M059J (cell line): ENCODE results near the gene HOMER2. TPM values are rescaled to one million over a fixed set of nuclear protein-coding genes. Genes with fewer than 3 reads are reported as not detected.
A peak's percentile ranks its signal among the peaks of the same experiment; 100 is the strongest.
"Not testable (repeated sequence)": the region's sequence is repeated elsewhere in the genome, so short reads cannot be mapped to it uniquely, and the experiment has no call there.

Experiments
- DNase-seq: peaks from one replicate; pipeline ENCODE4 v3.0.0-alpha.2; 2012; ENCODE audit warnings: low read depth
- total RNA-seq: library from RNA; depleted of rRNA; stranded (reverse); fragments of >200 nt; shearing (Covaris generic); gene quantifications from 2 replicates; pipeline ENCODE4 v1.2.3, GENCODE V29; 2014; rRNA removed

Gene HOMER2
- total RNA-seq = 5.5 and 7.6 TPM in 2 replicates

DNA sequence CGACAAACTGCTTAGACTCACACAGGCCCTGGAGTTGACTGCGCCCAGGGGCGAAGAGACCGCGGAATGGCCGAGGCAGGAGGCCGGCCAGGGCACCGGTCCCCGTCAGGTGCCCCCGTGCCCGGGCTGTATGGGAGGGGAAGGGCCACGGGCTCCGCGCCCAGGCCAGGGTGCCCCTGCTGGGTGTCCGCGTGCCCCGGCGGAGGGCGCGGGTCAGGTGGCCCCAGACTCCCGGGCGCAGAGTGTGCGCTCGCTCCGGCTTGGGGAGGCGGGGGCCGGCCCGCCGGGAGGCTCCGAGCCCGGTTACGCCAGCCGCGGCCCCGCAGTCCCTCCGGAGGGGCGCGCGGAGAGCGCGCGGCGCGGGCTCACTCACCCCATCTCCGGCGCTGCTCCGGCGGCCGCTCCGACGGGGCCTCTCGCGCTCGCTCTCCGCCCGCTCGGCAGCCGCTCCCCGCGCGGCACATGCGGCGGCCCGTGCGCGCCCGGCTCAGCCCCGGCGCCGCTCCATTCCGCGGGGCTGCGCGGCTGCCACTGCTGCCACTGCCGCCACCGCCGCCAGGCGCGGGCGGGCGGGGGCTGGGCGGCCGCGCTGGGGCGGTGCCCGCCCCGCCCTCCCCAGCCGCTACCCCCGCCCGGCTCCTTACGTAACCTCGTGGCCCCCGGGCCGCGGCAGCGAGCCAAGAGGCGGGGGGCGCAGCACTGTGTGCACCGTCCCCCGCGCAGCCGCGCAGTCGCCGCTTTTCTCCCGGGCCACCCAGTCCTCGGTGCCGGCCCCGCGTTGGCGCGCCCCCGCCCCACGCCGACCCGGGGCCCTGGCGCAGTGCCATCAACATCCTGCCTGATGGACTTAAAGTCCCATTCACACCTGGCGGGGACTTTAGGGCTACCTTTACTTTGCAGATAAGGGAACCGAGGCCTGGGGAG lies at the start of gene HOMER2:
Gene HOMER2 (minus strand): TSS at position 563 of the 924 bp plus-strand sequence. CDS start 185 bp downstream, at position 378.
- DNase-seq = peak; percentile 11

DNA sequence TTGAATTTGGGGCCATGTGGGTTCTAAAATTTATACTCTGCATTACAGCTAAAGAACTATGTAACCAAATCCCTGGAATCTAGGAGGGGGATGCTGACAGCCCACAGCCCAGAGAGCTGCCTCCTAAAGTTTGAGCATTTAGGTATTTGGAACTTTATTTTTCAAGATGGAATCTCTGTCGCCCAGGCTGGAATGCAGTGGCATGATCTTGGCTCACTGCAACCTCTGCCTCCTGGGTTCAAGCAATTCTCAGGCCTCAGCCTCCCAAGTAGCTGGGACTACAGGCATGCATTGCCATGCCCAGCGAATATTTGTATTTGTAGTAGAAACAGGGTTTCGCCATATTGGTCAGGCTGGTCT lies 48.1 kb upstream of the HOMER2 start:
- not testable (repeated sequence) for DNase-seq

DNA sequence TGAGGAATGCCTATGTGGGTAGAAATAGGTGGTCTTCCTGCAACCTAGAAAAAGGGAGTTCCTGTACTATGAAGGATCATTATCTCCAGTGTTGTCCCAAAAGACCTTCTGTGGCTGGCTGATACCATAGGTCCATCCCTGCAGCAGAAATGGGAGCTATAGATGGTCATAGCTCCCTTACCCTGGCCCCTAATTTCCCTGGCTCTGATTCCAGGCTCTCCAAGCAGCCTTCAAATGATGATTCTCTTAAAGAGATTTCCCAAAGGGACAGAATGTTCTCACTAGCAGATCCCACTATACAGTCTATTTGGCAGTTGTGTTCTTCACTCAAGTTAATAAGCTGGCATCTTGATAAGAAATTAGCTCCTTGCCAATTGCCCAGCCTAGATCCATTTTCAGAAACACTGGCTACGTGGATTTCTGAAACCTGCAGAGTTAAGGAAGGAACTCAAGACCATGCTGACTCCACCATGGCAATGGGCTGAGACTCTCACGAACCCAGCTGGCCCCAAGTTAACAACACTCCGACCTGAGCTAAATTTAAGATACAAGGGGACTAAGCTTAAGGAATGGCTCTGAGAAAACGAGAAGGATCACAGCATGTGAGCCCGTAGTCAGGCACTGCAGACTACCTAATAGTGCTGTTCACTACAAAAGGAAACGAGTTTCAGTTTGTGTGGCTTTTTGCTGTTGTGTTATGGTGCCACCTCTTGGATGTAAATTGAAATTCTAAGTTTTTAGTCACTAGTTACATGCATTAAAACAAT lies 47.6 kb upstream of the HOMER2 start:
- peak; percentile 61 for DNase-seq

DNA sequence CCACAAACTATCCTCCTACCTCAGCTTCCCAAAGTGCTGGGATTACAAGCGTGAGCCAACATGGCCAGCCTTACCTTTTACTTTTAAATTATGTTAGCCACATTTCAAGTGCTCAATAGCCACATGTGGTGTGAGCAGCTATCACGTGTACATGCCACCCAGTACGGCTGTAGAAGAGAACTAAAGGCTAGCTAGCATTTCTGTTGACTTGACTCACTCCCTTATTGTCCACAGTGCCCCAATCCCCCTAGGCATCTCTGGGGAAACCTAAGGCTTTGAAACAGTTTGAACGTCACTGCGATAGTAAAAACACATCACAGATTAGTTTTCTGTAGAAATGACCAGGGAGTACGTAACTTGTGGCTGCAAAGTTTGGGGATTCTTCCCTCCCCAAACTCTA lies 46.9 kb upstream of the HOMER2 start:
- DNase-seq = no peak

DNA sequence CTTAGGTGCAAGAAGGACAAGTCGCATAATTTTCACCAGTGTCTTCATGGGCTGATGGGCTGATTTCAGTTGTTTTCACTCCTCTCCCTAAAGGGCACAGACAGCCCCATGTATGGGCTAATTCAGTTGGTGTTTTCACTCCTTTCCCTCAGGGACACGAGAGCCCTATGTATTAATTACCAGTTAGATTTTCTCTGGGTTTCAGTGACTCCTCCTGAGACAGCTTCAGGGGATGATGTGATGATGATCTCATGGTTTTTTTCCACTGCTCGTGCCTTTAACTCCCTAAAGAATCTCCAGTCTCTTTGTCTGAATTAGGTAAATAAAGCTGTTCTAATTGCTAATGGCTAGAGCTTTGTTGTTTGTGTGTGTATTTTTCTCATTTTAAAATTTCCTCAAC lies 43.4 kb upstream of the HOMER2 start:
- DNase-seq = peak; percentile 41

DNA sequence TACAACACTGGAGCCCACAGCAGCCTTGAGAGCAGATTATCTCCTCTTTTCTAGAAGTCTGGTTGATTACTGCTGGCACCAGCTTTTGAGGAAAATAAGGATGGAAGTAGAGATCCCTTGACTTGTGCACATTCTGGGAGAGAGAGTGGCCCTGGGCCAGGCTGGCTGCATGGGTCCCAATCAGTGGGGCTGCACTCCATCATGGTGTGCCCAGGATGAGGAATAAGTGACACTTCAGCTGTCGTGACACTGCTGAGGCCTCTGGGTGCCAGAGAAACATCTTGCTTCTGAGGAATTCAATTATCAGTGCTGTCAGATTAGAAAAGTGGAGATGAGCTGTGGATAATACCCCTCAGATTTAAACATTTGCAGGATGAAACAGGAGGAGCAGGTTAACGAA lies 42.6 kb upstream of the HOMER2 start:
- DNase-seq = no peak

DNA sequence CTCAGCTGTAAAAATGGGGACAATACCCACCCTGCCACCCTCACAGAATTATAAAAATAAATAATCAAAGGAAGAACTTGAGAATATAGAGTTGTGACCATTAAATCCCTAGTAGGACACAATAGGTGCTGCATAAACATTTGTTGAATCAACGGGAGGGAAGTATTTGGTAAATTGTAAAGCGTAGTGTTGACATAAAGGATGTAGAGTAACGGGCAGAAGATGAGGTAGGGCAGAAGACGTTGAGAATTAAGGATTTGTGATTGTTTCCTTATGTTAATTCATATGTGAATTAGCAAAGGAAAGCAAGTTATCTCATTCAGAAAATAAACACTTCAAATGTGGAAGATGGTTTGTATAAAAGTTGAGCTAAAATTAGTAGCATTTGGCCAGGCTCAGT lies 40.6 kb upstream of the HOMER2 start:
- DNase-seq = no peak

GRCh38 chr15:82992436-82992998 lies 40.0 kb upstream of the HOMER2 start:
- no peak for DNase-seq

DNA sequence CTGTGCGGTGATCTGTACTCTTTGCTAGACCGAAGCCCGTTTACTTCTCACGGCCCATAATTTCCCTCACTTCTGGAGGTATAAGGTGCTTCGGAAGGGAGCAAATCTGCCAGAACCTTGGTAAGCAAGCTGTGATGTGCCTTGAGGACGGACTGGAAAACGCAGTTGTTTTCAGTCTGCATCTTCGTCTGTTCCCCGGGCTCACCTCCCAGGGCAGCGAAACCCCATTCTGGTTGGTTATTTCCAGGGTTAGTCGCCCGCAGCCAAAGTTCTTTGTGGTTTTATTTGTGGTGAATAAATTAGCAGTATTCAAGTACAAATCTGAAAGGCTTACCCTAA lies 33.9 kb upstream of the HOMER2 start:
- no peak for DNase-seq

DNA sequence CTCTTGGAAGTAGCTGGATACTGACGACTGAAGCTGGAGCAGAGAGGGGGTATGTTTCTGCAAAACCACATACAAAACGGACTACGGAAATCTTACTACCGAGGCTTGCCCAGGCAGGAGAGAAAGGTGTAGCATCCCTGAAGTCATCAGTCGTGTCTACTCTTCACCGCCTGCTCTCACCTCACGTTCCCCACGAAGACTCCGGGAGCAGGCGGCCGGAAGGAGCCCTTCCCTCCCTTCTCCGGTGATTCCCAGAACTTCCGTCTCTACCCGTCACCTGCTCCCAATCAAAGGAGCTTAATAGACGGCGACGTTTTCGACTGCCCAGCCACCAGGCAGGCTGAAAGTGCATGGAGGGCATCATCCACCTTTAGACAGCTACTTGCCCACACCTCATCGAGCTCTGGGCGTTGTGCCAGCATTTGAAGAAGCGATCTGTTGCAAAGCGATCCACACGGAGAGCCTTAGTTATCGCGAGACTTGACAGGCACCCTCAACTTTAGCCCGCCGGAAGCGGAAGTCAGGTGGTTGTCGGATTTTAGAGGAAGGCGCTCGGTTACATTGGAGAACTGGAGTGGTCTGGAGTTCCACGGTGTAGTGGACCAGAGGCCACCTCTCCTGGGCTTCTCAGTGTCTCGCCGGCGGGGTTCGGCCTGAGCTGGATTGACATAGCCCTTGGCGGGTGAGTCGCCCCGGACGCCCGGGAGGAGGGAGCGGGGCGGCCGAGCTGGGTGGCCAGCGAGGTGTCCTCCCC lies 33.3 kb upstream of the HOMER2 start, which contains the start of gene RAMAC:
Gene RAMAC (plus strand): TSS at position 523 of the 754 bp plus-strand sequence. CDS start 2,809 bp downstream, outside the sequence.
- DNase-seq = peak; percentile 96

DNA sequence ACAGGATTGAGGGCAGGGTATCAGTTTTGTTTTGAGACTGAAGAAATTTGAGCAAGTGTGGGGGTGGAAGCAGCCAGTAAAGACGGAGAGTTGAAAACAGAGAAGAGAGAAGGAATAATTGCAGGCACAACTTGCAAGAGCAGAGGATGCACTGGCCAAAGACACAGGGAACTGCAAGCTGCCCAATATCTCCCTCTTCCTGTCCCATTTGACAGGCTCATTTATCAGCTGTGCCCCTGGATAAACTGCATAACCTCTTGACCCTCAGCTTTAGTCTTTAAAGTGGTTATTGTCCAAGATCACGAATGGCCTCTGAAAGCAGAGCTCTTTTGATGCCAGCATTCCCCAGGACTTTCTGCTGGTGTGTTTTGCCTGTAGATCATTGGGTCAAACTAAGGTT lies 28.5 kb upstream of the HOMER2 start:
- no peak for DNase-seq

DNA sequence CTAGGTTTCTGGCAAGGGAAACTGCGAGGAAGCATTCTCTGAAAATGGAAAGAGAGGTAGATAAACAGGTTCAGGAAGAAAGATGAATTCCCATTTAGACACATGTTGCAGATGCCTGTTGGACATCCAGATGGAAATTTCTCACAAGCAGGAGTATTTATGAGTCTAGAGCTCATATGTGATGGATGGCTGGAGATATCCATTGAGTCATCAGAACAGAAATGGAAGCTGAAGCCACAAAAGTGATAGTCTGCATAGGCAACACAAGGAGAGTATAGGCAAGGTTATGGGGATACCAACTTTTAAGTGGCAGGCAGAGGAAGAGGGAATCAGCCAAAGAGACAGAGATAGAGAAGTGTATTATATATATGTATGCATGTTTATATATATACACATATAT lies 27.2 kb upstream of the HOMER2 start:
- DNase-seq = no peak

- no peak for DNase-seq
Measured at GRCh38 chr15:82978438-82978837, 25.9 kb upstream of the HOMER2 start.

DNA sequence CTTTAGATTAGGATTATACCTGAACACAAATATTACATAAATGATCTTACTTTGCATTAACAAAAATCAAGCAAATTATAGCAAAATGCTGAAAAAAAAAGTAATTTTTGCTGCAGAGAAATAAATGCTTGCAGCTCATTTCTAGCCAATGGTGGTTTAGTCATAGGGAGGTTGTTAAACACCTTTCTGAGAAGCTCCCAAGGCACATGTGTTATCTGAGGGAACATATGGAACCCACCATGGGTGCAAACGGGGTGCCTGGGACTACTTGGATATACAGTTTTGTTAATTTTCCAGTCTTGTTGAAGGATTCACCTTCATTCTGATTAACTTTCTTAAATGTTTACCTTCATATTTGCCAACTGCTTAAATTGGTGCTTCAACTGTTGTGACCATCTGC lies 24.6 kb upstream of the HOMER2 start:
- no peak for DNase-seq

GRCh38 chr15:82972990-82973389 lies 20.5 kb upstream of the HOMER2 start:
- DNase-seq = no peak

GRCh38 chr15:82971218-82971984 lies 18.9 kb upstream of the HOMER2 start:
- no peak for DNase-seq

DNA sequence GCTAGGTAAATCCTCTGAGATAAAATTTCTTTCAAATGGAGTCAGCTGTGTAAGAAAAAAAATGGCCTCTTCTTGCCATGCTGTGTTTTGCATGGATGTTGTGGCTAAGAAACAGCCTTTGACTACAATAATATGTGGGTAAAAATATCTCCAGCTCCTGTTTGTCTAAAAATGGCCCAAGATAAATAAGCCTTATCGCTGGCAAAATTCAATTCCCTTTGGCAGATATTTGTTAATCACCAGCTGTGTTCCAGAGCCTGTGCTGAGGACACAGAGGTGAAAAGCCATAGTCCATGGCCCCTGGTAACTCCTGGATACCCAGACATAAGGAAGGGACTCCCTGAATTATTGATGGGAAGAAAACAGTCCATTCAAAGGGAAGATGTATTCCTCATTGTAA lies 18.2 kb upstream of the HOMER2 start:
- DNase-seq = no peak

DNA sequence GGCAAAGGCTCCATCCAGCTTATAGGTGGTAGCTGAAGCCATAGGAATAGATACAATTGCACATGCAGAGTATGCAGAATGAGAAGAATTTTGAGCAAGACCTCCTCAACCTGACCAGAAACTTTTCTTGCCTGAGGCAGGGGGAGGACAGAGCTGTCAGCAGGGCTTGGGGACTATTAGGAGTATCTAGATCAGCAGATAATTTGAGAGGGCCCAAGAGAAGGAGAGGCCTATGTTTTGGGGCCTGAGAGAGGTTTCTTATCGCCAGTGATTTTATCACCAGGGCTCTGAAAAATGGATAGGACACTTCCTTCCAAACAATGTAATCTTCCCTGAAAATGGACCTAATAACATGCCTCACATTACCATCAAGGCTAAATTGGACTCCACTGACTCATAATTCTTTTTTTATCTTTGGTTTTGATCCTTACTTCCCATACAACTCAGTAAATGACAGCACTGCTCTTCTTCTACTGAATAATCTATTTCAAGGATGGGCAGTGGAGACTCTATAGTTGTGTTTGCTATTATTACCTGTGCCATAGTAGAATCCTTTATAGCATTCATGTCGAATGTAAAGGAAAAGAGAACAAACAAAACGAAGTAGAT lies 17.7 kb upstream of the HOMER2 start:
- no peak for DNase-seq

GRCh38 chr15:82969353-82969752 lies 16.8 kb upstream of the HOMER2 start:
- no peak for DNase-seq

- peak; percentile 73 for DNase-seq
Measured at GRCh38 chr15:82968066-82968465, 15.5 kb upstream of the HOMER2 start.

GRCh38 chr15:82966671-82967071 lies 14.2 kb upstream of the HOMER2 start:
- DNase-seq = no peak
